ENCODE measurements around the gene CDC14B.
"Not testable (repeated sequence)": the region's sequence is repeated elsewhere in the genome, so short reads cannot be mapped to it uniquely, and the experiment has no call there.

Gene CDC14B

GRCh38 chr9:96532173-96532572 lies 87.5 kb downstream of the CDC14B start:
- no peak for DNase-seq

GRCh38 chr9:96524764-96525163 lies 94.9 kb downstream of the CDC14B start:
- no peak for DNase-seq

GRCh38 chr9:96524045-96524444 lies 95.6 kb downstream of the CDC14B start:
- no peak for DNase-seq

- no peak for DNase-seq
Observed at GRCh38 chr9:96523374-96523773, 96.3 kb downstream of the CDC14B start.

- no peak for DNase-seq
Observed at GRCh38 chr9:96522366-96522765, 97.3 kb downstream of the CDC14B start.

- DNase-seq = no peak
Observed at GRCh38 chr9:96519787-96520186, 99.9 kb downstream of the CDC14B start.

- no peak for DNase-seq
Observed at GRCh38 chr9:96519095-96519494, 100.5 kb downstream of the CDC14B start.

GRCh38 chr9:96515621-96516470 lies 103.8 kb downstream of the CDC14B start:
- no peak for DNase-seq

GRCh38 chr9:96514800-96515158 lies 104.9 kb downstream of the CDC14B start:
- DNase-seq = no peak

GRCh38 chr9:96514108-96514799 lies 105.4 kb downstream of the CDC14B start:
- no peak for DNase-seq

GRCh38 chr9:96513622-96514021 lies 106.0 kb downstream of the CDC14B start:
- no peak for DNase-seq

GRCh38 chr9:96512240-96512639 lies 107.4 kb downstream of the CDC14B start:
- no peak for DNase-seq

- no peak for DNase-seq
Observed at GRCh38 chr9:96510258-96510657, 109.4 kb downstream of the CDC14B start.

- DNase-seq = no peak
Observed at GRCh38 chr9:96509848-96510247, 109.8 kb downstream of the CDC14B start.

- DNase-seq = no peak
Observed at GRCh38 chr9:96509026-96509425, 110.6 kb downstream of the CDC14B start.

GRCh38 chr9:96508227-96508940 lies 111.3 kb downstream of the CDC14B start:
- DNase-seq = no peak

- no peak for DNase-seq
Observed at GRCh38 chr9:96505316-96505991, 114.2 kb downstream of the CDC14B start.

GRCh38 chr9:96503918-96504317 lies 115.7 kb downstream of the CDC14B start:
- DNase-seq = no peak

GRCh38 chr9:96503374-96503748 lies 116.3 kb downstream of the CDC14B start:
- not testable (repeated sequence) for DNase-seq

- no peak for DNase-seq
Observed at GRCh38 chr9:96502539-96503373, 116.9 kb downstream of the CDC14B start.

GRCh38 chr9:96501633-96502538 lies 117.8 kb downstream of the CDC14B start:
- no peak for DNase-seq

Measured in NCI-H1105 (cell line).